Mucosa of stomach (tissue), 1 donor: ENCODE data around the gene MARCHF9.

Experiments used
- H3K27me3 ChIP-seq: one replicate; pipeline ENCODE4 v1.7.0; 2013; ENCODE audit warnings: mild to moderate bottlenecking, low read length; ENCODE audit not compliant: control insufficient read depth, insufficient read depth
- H3K36me3 ChIP-seq: one replicate; pipeline ENCODE4 v1.7.0; 2013; ENCODE audit warnings: low read length; ENCODE audit not compliant: control insufficient read depth, insufficient read depth
- H3K4me1 ChIP-seq: one replicate; pipeline ENCODE4 v1.7.0; 2013; ENCODE audit warnings: mild to moderate bottlenecking, low read length; ENCODE audit not compliant: control insufficient read depth, insufficient read depth
- H3K4me3 ChIP-seq: one replicate; pipeline ENCODE4 v1.7.0; 2013; ENCODE audit warnings: low read length
- H3K9ac ChIP-seq: one replicate; pipeline ENCODE4 v1.7.0; 2013; ENCODE audit warnings: mild to moderate bottlenecking, low read length, moderate library complexity
- H3K9me3 ChIP-seq: one replicate; pipeline ENCODE4 v1.7.0; 2013; ENCODE audit warnings: mild to moderate bottlenecking, low read length, moderate library complexity; ENCODE audit not compliant: control insufficient read depth
- donor health status: Pancreatic carcinoma.

The MARCHF9 gene

DNA sequence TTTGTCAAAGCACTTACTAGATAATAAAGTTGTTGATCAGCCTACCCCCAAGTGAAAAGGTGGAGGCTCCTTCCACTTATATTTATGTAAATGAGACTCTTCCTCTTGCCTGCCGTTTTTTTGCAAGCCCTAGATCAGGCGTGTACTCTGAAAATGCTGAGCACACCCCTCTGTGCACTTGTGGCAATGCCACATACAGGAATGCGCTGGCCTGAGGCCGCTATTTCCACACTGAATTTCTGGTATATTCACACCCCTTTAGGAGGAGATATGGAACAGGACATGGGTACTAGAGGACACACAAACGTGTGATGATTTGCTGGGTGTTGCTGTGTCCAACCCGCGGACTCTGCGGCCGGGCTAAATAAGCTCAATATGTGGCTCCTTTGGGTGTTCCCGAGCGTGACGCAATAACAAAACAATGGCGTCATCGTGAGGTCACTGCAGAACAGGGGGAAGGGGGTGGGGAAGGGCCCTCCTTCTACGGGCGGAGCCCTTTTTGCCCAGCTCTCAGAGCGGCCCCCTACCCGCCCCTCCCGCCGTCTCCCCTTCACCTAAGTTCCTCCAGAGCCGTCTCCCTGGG, 10.6 kb upstream of the MARCHF9 start:
- H3K4me3 ChIP-seq: peak overlapping the region; percentile 78
- peaks cover 16% of the 10 kb centered on the region for H3K4me1 ChIP-seq
- H3K9me3 ChIP-seq: no peaks in the 10 kb centered on the region
- no peaks in the 10 kb centered on the region for H3K36me3 ChIP-seq
- peak overlapping the region; percentile 92 for H3K9ac ChIP-seq
- peaks cover 27% of the 10 kb centered on the region for H3K27me3 ChIP-seq

DNA sequence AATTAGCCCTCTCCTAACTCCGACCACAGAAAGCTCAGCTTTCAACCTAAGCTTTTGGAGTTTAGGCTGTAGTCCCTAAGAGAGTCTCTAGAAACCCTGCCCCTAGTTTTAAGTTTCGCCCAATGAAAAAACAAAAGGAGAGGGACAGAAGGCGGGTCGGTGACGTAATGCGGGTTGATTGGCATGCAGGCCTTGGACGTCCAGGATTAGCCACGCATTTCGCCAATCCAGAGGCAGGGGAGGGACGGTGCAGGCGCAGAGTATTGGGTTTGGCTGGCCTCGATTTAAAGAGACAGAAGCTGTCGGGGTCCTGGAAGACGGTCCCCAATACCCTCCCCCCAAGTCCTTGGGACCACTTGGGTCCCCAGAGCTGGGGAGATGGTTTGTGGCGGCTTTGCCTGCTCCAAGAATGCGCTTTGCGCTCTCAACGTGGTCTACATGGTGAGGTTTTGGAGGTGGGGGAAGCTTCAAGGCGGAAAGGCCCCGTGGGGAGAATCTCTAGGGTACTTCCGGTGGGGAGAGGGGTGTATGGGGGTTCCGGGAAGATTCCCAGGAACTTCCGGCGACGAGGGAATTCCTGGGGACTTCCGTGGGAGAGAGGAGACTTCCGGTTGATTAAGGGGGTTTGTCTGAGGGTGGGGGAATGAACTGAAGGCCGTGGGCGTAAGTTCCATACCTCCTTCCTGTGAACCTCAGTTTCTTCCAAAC, 10.0 kb upstream of the MARCHF9 start, which contains the start of gene TSPAN31:
TSPAN31 (plus strand) TSS at position 263 of the 708 bp plus-strand sequence; CDS start at position 379, 116 bp downstream.
- H3K9me3 ChIP-seq: no peaks in the 10 kb centered on the region
- H3K4me1 ChIP-seq: peaks cover 16% of the 10 kb centered on the region
- peak within 1 kb of the TSS; percentile 78 for H3K4me3 ChIP-seq
- H3K9ac ChIP-seq: peak within 1 kb of the TSS; percentile 92
- H3K36me3 ChIP-seq: no peaks in the 10 kb centered on the region
- peaks cover 21% of the 10 kb centered on the region for H3K27me3 ChIP-seq

DNA sequence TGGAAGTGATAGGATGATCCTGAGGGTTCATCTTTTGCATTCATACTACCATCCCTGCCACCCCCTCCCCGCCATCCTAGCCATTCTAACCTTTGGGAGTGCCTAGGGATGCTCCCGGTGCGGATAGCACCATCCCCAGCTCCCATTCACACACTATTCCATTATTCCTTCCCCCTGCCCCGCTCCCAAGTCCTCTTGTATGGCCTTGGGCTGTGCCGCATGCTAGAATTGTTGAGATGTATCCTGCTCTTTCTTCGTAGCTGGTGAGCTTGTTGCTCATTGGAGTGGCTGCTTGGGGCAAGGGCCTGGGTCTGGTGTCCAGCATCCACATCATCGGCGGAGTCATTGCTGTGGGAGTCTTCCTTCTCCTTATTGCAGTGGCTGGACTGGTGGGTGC, 9.4 kb upstream of the MARCHF9 start:
- peaks cover 15% of the 10 kb centered on the region for H3K27me3 ChIP-seq
- H3K9me3 ChIP-seq: no peaks in the 10 kb centered on the region
- peak overlapping the region; percentile 78 for H3K4me3 ChIP-seq
- peaks cover 16% of the 10 kb centered on the region for H3K4me1 ChIP-seq
- H3K36me3 ChIP-seq: no peaks in the 10 kb centered on the region
- peak overlapping the region; percentile 92 for H3K9ac ChIP-seq

DNA sequence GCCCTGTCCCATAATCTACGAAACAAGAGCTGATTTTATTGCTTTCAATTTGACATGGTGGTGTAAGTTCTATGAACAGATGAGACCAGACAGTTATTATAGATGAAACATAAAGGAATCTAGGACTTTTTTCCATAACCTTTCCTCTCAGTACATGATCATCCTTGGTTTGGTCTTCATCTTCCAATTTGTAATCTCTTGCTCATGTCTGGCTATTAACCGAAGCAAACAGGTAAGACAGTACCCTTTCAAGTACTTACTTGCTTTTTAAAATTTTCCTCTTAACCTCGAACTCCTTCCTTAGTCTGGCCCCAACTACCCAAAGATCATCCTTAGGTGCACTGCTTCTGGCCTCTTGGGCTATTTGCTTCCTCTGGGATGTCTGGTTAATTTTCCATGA, 8.9 kb upstream of the MARCHF9 start:
- no peak overlapping the region for H3K4me3 ChIP-seq
- peaks cover 10% of the 10 kb centered on the region for H3K27me3 ChIP-seq
- no peaks in the 10 kb centered on the region for H3K36me3 ChIP-seq
- peaks cover 16% of the 10 kb centered on the region for H3K4me1 ChIP-seq
- H3K9ac ChIP-seq: no peak overlapping the region
- H3K9me3 ChIP-seq: no peaks in the 10 kb centered on the region

DNA sequence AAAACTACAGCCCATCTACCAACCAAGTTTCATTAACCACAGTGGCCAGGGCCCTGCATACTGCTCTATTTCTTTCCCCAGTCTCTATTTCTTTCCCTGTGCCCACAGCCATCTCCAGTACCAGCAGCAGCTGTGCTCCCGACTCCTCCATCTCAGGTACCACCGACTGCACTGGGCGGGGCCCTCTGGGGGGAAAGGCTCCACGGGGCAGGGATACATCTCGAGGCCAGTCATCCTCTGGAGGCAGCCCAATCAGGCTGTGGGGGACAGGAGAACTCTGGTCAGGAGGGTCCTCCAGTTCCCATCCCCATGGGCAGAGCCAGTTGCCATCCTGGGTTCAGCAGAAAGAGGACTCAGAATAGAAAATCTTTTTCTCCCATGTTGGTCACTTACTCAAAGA, 5.8 kb upstream of the MARCHF9 start:
- Histone ChIP-seq H3K27me3 (no peaks in the 10 kb centered on the region), H3K9ac (no peak overlapping the region), H3K36me3 (no peaks in the 10 kb centered on the region), H3K4me3 (no peak overlapping the region), H3K9me3 (no peaks in the 10 kb centered on the region), H3K4me1 (peaks cover 27% of the 10 kb centered on the region)

DNA sequence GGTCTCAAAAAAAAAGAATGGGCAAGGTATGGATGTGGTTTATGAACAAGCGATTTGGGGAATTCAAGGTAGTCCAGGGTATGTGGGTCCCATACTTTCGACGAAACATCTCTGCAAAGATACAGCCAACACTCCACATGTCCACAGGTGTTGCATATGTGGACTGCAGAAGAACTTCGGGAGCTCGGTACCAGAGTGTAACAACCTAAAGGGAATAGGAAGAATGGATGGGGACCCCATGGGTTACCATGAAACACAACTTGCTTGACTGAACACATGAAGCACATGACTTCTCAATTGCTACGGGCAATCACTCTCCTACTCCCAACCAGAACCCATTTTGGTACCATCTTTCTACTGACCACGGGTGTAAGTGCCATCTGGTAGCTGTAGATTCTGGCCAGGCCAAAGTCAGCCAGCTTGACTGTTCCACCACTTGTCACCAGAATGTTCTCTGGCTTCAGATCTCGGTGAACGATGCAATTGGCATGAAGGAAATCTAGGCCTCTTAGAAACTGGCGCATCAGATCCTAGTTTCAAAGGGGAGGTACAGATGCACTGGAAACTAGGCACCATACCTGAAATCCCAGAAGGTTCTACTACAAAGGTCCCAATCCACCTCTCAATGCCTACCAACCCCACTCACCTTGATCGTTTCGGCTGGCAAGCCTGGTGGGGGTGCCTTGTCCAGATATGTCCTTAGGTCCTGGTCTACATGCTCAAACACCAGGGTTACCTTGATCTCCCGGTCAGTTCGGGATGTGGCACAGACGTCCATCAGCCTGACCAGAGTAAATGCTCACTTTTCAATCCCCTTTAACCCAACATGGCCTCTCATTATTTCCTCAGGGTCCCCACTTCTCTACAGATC, 4.1 kb upstream of the MARCHF9 start:
- Histone ChIP-seq H3K27me3 (no peaks in the 10 kb centered on the region), H3K4me3 (peak overlapping the region; percentile 60), H3K4me1 (peaks cover 25% of the 10 kb centered on the region), H3K9me3 (no peaks in the 10 kb centered on the region), H3K9ac (peak overlapping the region; percentile 74), H3K36me3 (no peaks in the 10 kb centered on the region)

DNA sequence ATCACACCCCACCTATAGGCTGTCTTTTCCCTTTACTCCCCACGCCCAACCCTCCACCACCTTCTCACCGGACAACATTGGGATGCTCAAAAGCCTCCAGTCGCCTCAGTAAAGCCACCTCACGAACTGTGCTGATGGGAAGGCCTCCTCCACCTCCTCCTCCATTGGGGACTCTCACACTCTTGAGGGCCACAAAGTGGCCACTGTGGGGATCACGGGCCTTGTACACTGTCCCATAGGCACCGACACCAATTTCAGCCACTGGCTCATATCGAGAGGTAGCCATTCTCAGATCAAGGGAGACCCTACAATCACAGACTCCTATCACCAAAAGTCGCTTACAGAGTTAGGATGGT, 3.5 kb upstream of the MARCHF9 start:
- H3K4me1 ChIP-seq: peaks cover 26% of the 10 kb centered on the region
- H3K27me3 ChIP-seq: no peaks in the 10 kb centered on the region
- H3K9ac ChIP-seq: peak overlapping the region; percentile 74
- H3K36me3 ChIP-seq: no peaks in the 10 kb centered on the region
- H3K9me3 ChIP-seq: no peaks in the 10 kb centered on the region
- peak overlapping the region; percentile 60 for H3K4me3 ChIP-seq

DNA sequence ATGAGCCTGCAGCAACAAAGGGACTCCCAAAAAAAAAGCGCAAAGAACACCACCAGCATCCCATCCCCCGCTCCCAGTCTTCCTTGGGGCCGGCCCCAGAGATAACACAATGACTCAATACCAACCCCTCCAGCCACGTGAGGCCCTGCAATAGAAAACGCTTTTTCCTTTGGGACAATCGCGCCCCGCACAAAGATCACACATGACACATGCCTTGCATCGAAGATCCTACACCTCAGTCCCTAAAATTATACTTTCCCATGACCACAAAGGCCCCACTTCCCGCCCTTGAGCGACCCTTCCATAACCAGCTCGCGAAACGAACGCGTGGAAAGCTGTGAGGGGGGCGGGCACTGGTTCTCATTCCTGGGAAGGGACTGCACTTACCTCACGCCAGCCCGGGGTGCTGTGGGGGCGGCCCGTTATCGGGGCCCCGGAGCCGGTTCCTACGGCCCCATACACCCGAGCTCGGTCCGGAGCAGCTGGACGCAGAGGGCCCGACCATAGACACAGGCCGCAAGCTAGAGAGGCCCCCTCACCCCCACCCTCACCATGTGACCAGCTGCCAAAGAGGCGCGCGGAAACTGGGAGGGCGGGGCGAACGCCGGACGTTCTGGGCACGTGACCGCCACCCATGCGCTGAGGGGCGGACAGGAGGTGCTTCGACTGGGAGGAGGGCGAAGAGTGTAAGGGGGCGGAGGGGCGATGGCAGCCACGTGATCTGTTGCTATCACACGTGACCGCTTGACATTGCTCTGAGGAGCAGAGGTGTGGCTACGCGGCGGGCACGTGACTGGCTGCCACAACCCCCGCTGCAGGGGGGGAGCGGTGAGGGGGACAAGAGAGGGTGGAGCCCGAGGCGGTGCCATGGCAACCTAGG, 2.9 kb upstream of the MARCHF9 start, which contains the start of gene CDK4:
CDK4 (minus strand) TSS at position 523 of the 880 bp plus-strand sequence. CDS start 593 bp downstream, outside the sequence.
- no peaks in the 10 kb centered on the region for H3K36me3 ChIP-seq
- H3K4me1 ChIP-seq: peaks cover 29% of the 10 kb centered on the region
- peak within 1 kb of the TSS; percentile 74 for H3K9ac ChIP-seq
- H3K27me3 ChIP-seq: no peaks in the 10 kb centered on the region
- peak within 1 kb of the TSS; percentile 60 for H3K4me3 ChIP-seq
- no peaks in the 10 kb centered on the region for H3K9me3 ChIP-seq

DNA sequence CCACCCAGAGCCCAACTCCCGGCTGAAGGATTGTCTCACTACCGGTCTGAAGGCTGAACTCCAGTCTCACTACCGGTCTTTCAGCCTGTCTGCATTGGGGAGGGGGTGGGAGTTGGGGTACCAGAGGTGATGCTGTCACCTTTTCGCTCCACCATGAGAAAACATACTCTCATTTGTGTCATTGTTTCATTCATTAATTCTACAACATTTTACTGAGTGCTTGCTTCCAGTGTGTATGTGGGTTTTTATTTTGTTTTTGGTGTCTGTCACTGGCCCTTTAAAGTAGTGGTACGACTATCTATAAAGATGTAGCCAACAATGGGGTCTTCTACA, 2.3 kb upstream of the MARCHF9 start:
- Histone ChIP-seq H3K27me3 (no peaks in the 10 kb centered on the region), H3K36me3 (no peaks in the 10 kb centered on the region), H3K9me3 (no peaks in the 10 kb centered on the region), H3K9ac (peak overlapping the region; percentile 8), H3K4me3 (no peak overlapping the region), H3K4me1 (peaks cover 29% of the 10 kb centered on the region)

DNA sequence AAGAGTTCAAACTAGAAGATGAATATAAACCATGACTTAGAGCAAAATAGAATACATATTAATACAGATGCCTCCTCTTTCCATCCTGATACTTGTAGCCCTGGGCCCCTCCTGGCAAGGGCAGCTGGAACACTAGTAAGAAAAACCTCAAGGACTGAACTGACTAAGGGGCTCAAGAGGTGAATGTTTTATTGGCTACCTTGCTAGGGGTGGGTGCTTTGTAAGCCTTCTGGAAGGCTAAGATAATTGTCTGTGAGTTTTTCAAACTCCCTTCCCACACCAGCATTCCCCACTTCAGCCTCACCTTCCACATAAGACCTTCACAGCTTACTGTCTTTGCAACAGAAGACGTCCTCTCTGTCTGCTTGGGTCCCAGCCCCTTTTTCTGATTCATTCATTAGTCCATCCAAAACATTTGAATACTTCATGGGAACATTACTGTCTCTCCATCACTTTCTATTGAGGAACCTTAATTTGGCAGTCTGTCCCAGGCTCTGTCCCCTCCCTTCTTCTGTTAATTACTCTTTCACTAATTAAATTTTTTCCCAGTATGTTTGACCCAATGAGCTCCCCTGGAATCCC, 1.1 kb upstream of the MARCHF9 start:
- Histone ChIP-seq H3K36me3 (no peaks in the 10 kb centered on the region), H3K4me1 (peaks cover 29% of the 10 kb centered on the region), H3K9me3 (no peaks in the 10 kb centered on the region), H3K4me3 (no peak overlapping the region), H3K27me3 (no peaks in the 10 kb centered on the region), H3K9ac (no peak overlapping the region)

DNA sequence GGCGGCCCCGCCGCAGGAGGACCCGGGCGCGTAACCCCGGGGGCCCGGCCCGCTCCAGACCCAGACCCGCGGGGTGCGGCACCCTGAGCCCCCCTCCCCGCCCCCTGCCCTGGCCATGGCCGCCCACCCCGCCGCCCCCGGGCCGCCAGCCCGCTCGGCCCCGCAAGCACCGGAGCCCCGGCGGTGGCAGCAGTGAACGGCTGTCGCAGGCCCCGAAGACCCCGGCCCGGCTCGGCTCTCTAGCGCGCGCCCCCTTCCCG, 221 bp downstream of the MARCHF9 start:
- Histone ChIP-seq H3K36me3 (no peaks in the 10 kb centered on the region), H3K9me3 (no peaks in the 10 kb centered on the region), H3K27me3 (no peaks in the 10 kb centered on the region), H3K4me1 (peaks cover 29% of the 10 kb centered on the region), H3K9ac (no peak overlapping the region), H3K4me3 (no peak overlapping the region)
